Measurements from ENCODE around the gene LEPROT. TPM values are rescaled to one million over a fixed set of nuclear protein-coding genes. Genes with fewer than 3 reads are reported as not detected.

The LEPROT gene
- total RNA-seq, result 39.1 and 44.8 TPM in 2 replicates

GRCh38 chr1:65420590-65421350 is at the start of gene LEPROT, which contains the start of gene LEPR:
TSS of gene LEPROT (plus strand) at chr1:65420668. CDS start at chr1:65420725, 57 bp downstream.
TSS of gene LEPR (plus strand) at chr1:65420668. CDS start at chr1:65565566, 144,898 bp downstream.

Small RNAs within 50 kb of the gene (small RNA-seq; reads per million reads assigned to genes)
- gene RNU2-15P, result not detected

Other genes with a start within 250 kb of the LEPROT start
- 1.1 and 1.6 TPM in 2 replicates for gene DNAJC6, start 111.1 kb upstream of the LEPROT start, total RNA-seq
- gene LEPR, start within 50 bp of the LEPROT start, total RNA-seq, result 6.1 and 12.5 TPM in 2 replicates

All from subcutaneous preadipocyte (primary cell).